H9 (cell line): ENCODE results near the gene HPCAL4. TPM values are rescaled to one million over a fixed set of nuclear protein-coding genes. Genes with fewer than 3 reads are reported as not detected.

ENCODE experiments used
- DNase-seq: peaks from one replicate; pipeline ENCODE4 v3.0.0-alpha.2; 2017
- H2AFZ ChIP-seq: one replicate; pipeline ENCODE4 v1.6.1; 2013; ENCODE audit warnings: mild to moderate bottlenecking, low read length, control low read depth, moderate library complexity
- H2AK5ac ChIP-seq: 2 replicates; pipeline ENCODE4 v1.6.1; 2013; ENCODE audit warnings: low read length, control low read depth, mixed read lengths; ENCODE audit not compliant: insufficient read length
- H2BK120ac ChIP-seq: one replicate; pipeline ENCODE4 v1.6.1; 2013; ENCODE audit warnings: low read depth, mild to moderate bottlenecking, low read length, control low read depth, inconsistent platforms; ENCODE audit not compliant: poor library complexity, severe bottlenecking
- H2BK12ac ChIP-seq: 2 replicates; pipeline ENCODE4 v1.6.1; 2013; ENCODE audit warnings: low read length, control low read depth, mixed read lengths, low read depth; ENCODE audit not compliant: insufficient read length
- H2BK15ac ChIP-seq: 2 replicates; pipeline ENCODE4 v1.6.1; 2013; ENCODE audit warnings: low read depth, low read length, control low read depth
- H2BK20ac ChIP-seq: one replicate; pipeline ENCODE4 v1.6.1; 2013; ENCODE audit warnings: low read depth, mild to moderate bottlenecking, low read length, control low read depth, inconsistent platforms; ENCODE audit not compliant: poor library complexity, severe bottlenecking
- H2BK5ac ChIP-seq: 2 replicates; pipeline ENCODE4 v1.6.1; 2013; ENCODE audit warnings: low read length, control low read depth, mixed read lengths; ENCODE audit not compliant: insufficient read length
- H3K14ac ChIP-seq: 2 replicates; pipeline ENCODE4 v1.6.1; 2013; ENCODE audit warnings: low read length, control low read depth; ENCODE audit not compliant: insufficient read depth
- H3K18ac ChIP-seq: 2 replicates; pipeline ENCODE4 v1.6.1; 2013; ENCODE audit warnings: low read depth, mild to moderate bottlenecking, mixed read lengths, low read length, control low read depth; ENCODE audit not compliant: insufficient read length
- H3K23ac ChIP-seq: 2 replicates; pipeline ENCODE4 v1.6.1; 2013; ENCODE audit warnings: low read length, control low read depth, mixed read lengths, low read depth; ENCODE audit not compliant: insufficient read length
- H3K23me2 ChIP-seq: 2 replicates; pipeline ENCODE4 v1.6.1; 2013; ENCODE audit warnings: low read depth, mild to moderate bottlenecking, mixed read lengths, low read length, control low read depth; ENCODE audit not compliant: insufficient read length, poor library complexity, severe bottlenecking
- H3K27ac ChIP-seq: 2 replicates; pipeline ENCODE4 v1.5.1; 2013; ENCODE audit warnings: low read length, control low read depth, mixed read lengths, low read depth; ENCODE audit not compliant: insufficient read length
- H3K27me3 ChIP-seq: 2 replicates; pipeline ENCODE4 v1.6.1; 2013; ENCODE audit warnings: low read length, control low read depth, inconsistent platforms; ENCODE audit not compliant: insufficient read depth
- H3K4ac ChIP-seq: 2 replicates; pipeline ENCODE4 v1.6.1; 2013; ENCODE audit warnings: low read depth, mild to moderate bottlenecking, control low read depth, inconsistent platforms, low read length, moderate library complexity
- H3K4me1 ChIP-seq: 2 replicates; pipeline ENCODE4 v1.6.1; 2013; ENCODE audit warnings: low read length, control low read depth, inconsistent platforms; ENCODE audit not compliant: insufficient read depth
- H3K4me2 ChIP-seq: 2 replicates; pipeline ENCODE4 v1.6.1; 2013; ENCODE audit warnings: low read length, control low read depth, mixed read lengths; ENCODE audit not compliant: insufficient read length, insufficient read depth
- H3K56ac ChIP-seq: 2 replicates; pipeline ENCODE4 v1.6.1; 2013; ENCODE audit warnings: low read depth, mild to moderate bottlenecking, mixed read lengths, low read length, control low read depth; ENCODE audit not compliant: insufficient read length
- H3K79me1 ChIP-seq: 2 replicates; pipeline ENCODE4 v1.6.1; 2013; ENCODE audit warnings: low read depth, mild to moderate bottlenecking, moderate library complexity, low read length, control low read depth, inconsistent platforms; ENCODE audit not compliant: insufficient read depth, poor library complexity, severe bottlenecking
- H3K79me2 ChIP-seq: 2 replicates; pipeline ENCODE4 v1.6.1; 2013; ENCODE audit warnings: low read length, control low read depth, inconsistent platforms; ENCODE audit not compliant: insufficient read depth
- H3K9ac ChIP-seq: 2 replicates; pipeline ENCODE4 v1.6.1; 2013; ENCODE audit warnings: low read length, control low read depth, mixed read lengths; ENCODE audit not compliant: insufficient read length; ENCODE audit errors: extremely low read depth
- H3K9me3 ChIP-seq: one replicate; pipeline ENCODE4 v1.6.1; 2013; ENCODE audit warnings: low read depth, low read length, inconsistent platforms; ENCODE audit not compliant: control insufficient read depth
- H3T11ph ChIP-seq: one replicate; pipeline ENCODE4 v1.6.1; 2013; ENCODE audit warnings: mild to moderate bottlenecking, low read length, control low read depth, inconsistent platforms
- H4K20me1 ChIP-seq: one replicate; pipeline ENCODE4 v1.6.1; 2013; ENCODE audit not compliant: control insufficient read depth, insufficient read length, insufficient read depth
- H4K5ac ChIP-seq: 2 replicates; pipeline ENCODE4 v1.6.1; 2013; ENCODE audit warnings: low read depth, mild to moderate bottlenecking, mixed read lengths, low read length, control low read depth; ENCODE audit not compliant: insufficient read length
- H4K8ac ChIP-seq: replicated peaks from 2 replicates; pipeline ENCODE4 v1.6.1; 2013; ENCODE audit warnings: low read length, control low read depth, mixed read lengths, low read depth; ENCODE audit not compliant: insufficient read length
- H4K91ac ChIP-seq: 2 replicates; pipeline ENCODE4 v1.6.1; 2013; ENCODE audit warnings: low read depth, mild to moderate bottlenecking, moderate library complexity, mixed read lengths, low read length, control low read depth; ENCODE audit not compliant: insufficient read length
- H3K27ac Mint-ChIP-seq, 3 experiments: 2 replicates in 2 of 3; 3 replicates in 1 of 3; pipeline ENCODE4 v1.8.0; 2020 to 2021; ENCODE audit warnings: mixed read lengths in 3 of 3, mild to moderate bottlenecking in 1 of 3, moderate library complexity in 1 of 3
- H3K27me3 Mint-ChIP-seq: 2 replicates; pipeline ENCODE4 v1.8.0; 2021; ENCODE audit warnings: low read depth, mild to moderate bottlenecking, moderate library complexity, mixed read lengths
- H3K36me3 Mint-ChIP-seq, 3 experiments: 2 replicates in 2 of 3; 3 replicates in 1 of 3; pipeline ENCODE4 v1.8.0; 2020 to 2021; ENCODE audit warnings: low read depth in 3 of 3, mixed read lengths in 3 of 3; ENCODE audit not compliant: insufficient read depth in 1 of 3
- H3K4me1 Mint-ChIP-seq, 2 experiments: 2 replicates each; pipeline ENCODE4 v1.8.0; 2020; ENCODE audit warnings: mixed read lengths in 2 of 2
- H3K4me3 Mint-ChIP-seq, 2 experiments: 2 replicates in 1 of 2; 3 replicates in 1 of 2; pipeline ENCODE4 v1.8.0; 2020 to 2021; ENCODE audit warnings: mild to moderate bottlenecking in 2 of 2, mixed read lengths in 2 of 2, moderate library complexity in 1 of 2
- H3K9me3 Mint-ChIP-seq, 2 experiments: 2 replicates in 1 of 2; 3 replicates in 1 of 2; pipeline ENCODE4 v1.8.0; 2020; ENCODE audit warnings: mild to moderate bottlenecking in 2 of 2, mixed read lengths in 2 of 2, moderate library complexity in 1 of 2
- total RNA-seq: library from RNA; stranded (reverse); gene quantifications from 2 replicates; pipeline ENCODE4 v1.2.1, GENCODE V29; 2021
- TF ChIP-seq, protein P1 (sequence below): fragments of 200-600 bp; sonication (generic); conservative IDR thresholded peaks from 3 replicates; pipeline ENCODE4 v1.8.0; 2021; ENCODE audit warnings: antibody characterized with exemption, mild to moderate bottlenecking

The HPCAL4 gene
- total RNA-seq, 1 experiment from 2014 or later = 0.15 TPM

DNA sequence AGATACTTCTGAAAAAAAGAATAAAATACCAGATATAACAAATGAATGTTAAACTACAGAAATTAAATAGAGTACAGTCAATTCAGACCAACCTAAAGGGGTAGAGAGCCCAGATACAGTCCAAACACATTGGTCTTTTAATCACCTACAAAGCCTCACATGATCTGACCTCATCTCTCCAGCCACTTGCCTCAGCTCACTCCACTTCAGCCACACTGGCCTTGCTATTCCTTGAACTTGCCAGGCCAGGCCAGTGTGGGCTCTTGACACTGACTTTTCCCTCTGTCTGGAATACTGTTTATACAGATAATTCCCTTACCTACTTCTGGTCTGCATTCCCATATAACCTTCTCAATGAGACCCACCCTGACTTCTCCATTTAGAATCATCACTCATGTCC, 30.4 kb upstream of the HPCAL4 start:
- Histone ChIP-seq H3T11ph (no peak overlapping the region), H2AFZ (no peak overlapping the region), H4K91ac (no peak overlapping the region), H4K8ac (no peak overlapping the region), H3K4me1 (no peaks in the 10 kb centered on the region), H3K18ac (no peak overlapping the region), H4K20me1 (no peaks in the 10 kb centered on the region), H3K14ac (no peak overlapping the region), H3K27ac (no peak overlapping the region), H3K27me3 (peaks cover 28% of the 10 kb centered on the region), H2BK12ac (no peak overlapping the region), H3K79me2 (no peaks in the 10 kb centered on the region), H2AK5ac (no peak overlapping the region), H2BK15ac (no peak overlapping the region), H2BK120ac (no peak overlapping the region), H3K4ac (no peak overlapping the region), H3K79me1 (no peaks in the 10 kb centered on the region), H3K9ac (no peak overlapping the region), H3K23me2 (no peaks in the 10 kb centered on the region), H3K23ac (no peak overlapping the region), H3K56ac (no peak overlapping the region), H3K9me3 (no peaks in the 10 kb centered on the region), H4K5ac (no peak overlapping the region), H2BK5ac (no peak overlapping the region), H2BK20ac (no peak overlapping the region), H3K4me2 (no peak overlapping the region)
- Mint-ChIP-seq H3K9me3 (no peaks in the 10 kb centered on the region; a peak in 1 of 5 replicates), H3K27me3 (peaks cover 95% of the 10 kb centered on the region), H3K36me3 (no peaks in the 10 kb centered on the region), H3K4me3 (no peak overlapping the region), H3K4me1 (no peaks in the 10 kb centered on the region), H3K27ac (no peak overlapping the region)
- DNase-seq = no peak
- TF ChIP-seq, protein P1, sequence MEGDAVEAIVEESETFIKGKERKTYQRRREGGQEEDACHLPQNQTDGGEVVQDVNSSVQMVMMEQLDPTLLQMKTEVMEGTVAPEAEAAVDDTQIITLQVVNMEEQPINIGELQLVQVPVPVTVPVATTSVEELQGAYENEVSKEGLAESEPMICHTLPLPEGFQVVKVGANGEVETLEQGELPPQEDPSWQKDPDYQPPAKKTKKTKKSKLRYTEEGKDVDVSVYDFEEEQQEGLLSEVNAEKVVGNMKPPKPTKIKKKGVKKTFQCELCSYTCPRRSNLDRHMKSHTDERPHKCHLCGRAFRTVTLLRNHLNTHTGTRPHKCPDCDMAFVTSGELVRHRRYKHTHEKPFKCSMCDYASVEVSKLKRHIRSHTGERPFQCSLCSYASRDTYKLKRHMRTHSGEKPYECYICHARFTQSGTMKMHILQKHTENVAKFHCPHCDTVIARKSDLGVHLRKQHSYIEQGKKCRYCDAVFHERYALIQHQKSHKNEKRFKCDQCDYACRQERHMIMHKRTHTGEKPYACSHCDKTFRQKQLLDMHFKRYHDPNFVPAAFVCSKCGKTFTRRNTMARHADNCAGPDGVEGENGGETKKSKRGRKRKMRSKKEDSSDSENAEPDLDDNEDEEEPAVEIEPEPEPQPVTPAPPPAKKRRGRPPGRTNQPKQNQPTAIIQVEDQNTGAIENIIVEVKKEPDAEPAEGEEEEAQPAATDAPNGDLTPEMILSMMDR = no peak
